GM10847 (cell line): ENCODE data around the gene TWIST2.

Source experiments
- POLR2A ChIP-seq: IDR thresholded peaks from 2 replicates; pipeline ENCODE4 v1.6.1; 2011; ENCODE audit not compliant: insufficient read length; ENCODE audit errors: extremely low read depth

The TWIST2 gene

DNA sequence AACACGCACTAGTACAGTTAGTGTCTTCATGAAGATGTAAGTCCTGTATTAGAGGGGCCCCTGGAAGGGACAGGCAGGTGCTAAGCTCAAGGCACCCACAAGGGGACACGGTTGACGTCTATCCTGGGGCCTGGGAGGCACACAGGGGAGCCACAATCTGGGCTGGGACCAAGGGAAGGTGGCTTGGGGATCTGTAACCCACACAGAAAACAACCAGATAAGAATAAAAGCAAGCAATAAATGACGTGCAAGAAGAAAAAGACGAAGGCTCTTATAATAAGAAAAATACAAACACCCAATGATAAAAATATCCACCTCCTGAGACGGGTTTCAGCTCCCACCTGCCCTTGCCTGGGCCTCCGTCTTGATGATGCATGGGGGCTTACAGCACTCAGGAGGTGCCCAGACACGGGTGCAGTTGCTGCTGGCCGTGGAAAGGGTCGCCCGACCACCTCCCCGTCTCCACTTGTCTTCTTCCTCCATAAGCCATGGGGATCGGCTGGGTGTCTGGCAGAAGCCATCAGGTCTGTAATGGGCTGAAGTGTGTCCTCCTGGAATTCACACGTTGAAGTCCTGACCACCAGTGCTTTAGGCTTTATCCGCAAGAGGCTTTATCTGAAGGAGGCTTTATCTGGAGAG is 73.9 kb downstream of the TWIST2 start:
- TF ChIP-seq POLR2A: no peak

GRCh38 chr2:238922435-238922834 is 74.5 kb downstream of the TWIST2 start:
- no peak for TF ChIP-seq POLR2A

GRCh38 chr2:238924032-238924431 is 76.1 kb downstream of the TWIST2 start:
- TF ChIP-seq POLR2A: no peak

GRCh38 chr2:238924796-238925195 is 76.9 kb downstream of the TWIST2 start:
- no peak for TF ChIP-seq POLR2A

- no peak for TF ChIP-seq POLR2A
These were observed 77.4 kb downstream of the TWIST2 start for GRCh38 chr2:238925281-238925680.

- no peak for TF ChIP-seq POLR2A
These were observed 78.1 kb downstream of the TWIST2 start for GRCh38 chr2:238925816-238926521.

GRCh38 chr2:238926761-238927611 is 79.1 kb downstream of the TWIST2 start:
- TF ChIP-seq POLR2A: no peak

- no peak for TF ChIP-seq POLR2A
These were observed 80.0 kb downstream of the TWIST2 start for GRCh38 chr2:238927746-238928519.

DNA sequence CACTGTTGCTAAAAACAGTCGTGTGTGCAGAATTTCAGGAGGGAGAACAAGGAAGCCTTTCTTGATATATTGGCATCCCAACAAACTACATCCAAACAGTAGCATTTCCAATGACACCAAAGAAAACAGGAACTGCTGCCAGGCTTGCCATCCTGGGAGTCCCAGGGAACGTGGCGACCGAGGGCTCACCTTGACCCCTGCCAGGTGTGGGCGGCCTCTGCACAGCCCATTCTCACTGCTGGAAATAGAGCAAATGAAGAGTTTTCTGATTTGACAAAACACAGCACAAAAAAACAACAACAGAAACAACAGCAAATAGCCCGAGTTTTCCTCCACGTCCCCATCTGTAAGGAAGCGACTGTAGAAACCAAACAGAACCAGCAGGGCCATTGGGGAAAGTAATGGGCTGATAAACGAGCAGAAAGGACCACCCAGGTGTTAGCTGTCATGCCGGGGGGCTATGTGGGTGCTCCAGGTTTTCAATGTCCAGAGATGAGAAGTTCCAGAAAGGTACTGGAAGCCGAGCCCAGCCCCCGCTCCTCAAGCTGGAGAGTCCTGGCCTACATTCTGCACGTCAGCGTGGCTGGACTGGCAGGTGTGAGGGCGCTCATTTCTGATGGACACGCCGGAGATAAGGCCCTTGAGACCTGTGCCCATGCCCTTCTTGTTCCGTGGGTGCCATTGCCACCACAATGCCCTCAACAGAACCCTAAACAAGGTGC is 80.8 kb downstream of the TWIST2 start:
- TF ChIP-seq POLR2A: no peak

- no peak for TF ChIP-seq POLR2A
These were observed 81.6 kb downstream of the TWIST2 start for GRCh38 chr2:238929242-238930081.

- TF ChIP-seq POLR2A: no peak
These were observed 82.3 kb downstream of the TWIST2 start for GRCh38 chr2:238930216-238930615.

GRCh38 chr2:238936162-238937052 is 88.5 kb downstream of the TWIST2 start:
- no peak for TF ChIP-seq POLR2A

- no peak for TF ChIP-seq POLR2A
These were observed 90.1 kb downstream of the TWIST2 start for GRCh38 chr2:238938003-238938400.
